Dermis blood vessel endothelial cell (primary cell): Measurements from ENCODE around the gene COX6A2. TPM values are rescaled to one million over a fixed set of nuclear protein-coding genes. Genes with fewer than 3 reads are reported as not detected.

Experiments used
- DNase-seq: peaks from one replicate; pipeline ENCODE4 v3.0.0; 2010
- total RNA-seq: library from RNA; depleted of rRNA; stranded (reverse); fragments of >200 nt; gene quantifications from 2 replicates; pipeline ENCODE4 v1.2.3, GENCODE V29; 2014

The COX6A2 gene
- total RNA-seq: not detected in 2 replicates

DNA sequence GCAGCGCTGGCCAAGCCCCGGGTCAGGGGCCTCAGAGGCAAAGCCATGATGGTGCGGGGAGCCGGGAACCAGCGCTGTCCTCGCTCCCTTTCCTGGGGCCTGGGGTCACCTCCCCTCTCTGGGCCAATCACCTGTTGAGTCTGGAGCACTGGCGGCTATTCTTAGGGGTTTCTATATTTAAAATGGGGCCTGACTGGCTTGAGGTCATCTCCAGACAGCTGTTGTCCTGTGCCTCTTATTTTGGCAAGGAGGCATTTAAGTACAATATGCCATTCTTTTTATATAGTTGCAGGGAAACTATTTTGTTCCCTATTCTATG lies at the start of gene COX6A2:
TSS of gene COX6A2 (minus strand) at position 82 of the 319 bp plus-strand sequence. CDS start at position 47, 35 bp downstream.
- DNase-seq: no peak

- no peak for DNase-seq
Observed at GRCh38 chr16:31477220-31478216, 49.4 kb upstream of the COX6A2 start.

DNA sequence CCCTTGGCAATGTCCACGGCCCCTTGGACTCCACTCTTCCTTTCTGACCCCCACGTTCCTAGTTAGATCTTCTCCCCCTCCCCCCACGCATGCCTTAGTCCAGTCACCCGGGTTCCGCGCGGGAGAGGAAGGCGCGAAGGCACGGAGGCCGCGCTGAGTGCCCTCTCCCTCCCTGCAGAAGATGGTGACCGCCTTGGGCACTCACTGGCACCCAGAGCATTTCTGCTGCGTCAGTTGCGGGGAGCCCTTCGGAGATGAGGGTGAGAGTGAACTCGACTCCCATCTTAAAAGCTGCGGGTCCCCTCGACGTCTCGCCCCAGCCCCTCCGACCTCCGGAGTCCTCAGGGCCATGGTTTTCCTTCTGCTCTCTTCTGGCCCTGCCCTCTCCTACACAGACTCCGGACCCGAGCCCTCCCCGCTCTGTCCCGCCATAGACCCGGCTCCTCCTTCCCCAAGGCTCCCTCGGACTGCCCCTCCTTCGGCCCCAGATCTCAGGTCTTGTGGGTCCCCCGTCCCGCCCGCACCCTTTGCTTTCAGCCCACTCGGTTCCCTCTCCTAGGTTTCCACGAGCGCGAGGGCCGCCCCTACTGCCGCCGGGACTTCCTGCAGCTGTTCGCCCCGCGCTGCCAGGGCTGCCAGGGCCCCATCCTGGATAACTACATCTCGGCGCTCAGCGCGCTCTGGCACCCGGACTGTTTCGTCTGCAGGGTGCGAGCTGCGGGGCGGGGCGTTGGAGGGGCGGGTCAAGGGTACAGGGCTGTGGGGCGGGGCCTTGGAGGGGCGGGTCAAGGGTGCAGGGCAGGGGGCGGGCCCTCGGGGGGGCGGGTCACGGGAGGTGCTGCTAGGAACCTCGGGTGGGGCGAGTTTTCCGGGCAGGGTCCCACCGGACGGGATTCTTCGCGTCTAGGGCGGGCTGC lies 48.4 kb upstream of the COX6A2 start:
- DNase-seq: no peak

DNA sequence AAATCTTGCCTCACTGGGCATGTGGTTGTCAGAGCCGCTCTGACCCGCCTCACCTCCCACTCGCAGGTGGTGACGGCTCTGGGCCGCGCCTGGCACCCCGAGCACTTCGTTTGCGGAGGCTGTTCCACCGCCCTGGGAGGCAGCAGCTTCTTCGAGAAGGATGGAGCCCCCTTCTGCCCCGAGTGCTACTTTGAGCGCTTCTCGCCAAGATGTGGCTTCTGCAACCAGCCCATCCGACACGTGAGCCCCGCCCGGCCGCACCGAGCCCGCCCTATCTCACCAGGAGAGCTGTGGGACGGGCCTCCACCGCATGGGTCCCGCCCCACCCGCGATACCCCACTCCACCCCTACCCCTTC lies 47.8 kb upstream of the COX6A2 start:
- no peak for DNase-seq

DNA sequence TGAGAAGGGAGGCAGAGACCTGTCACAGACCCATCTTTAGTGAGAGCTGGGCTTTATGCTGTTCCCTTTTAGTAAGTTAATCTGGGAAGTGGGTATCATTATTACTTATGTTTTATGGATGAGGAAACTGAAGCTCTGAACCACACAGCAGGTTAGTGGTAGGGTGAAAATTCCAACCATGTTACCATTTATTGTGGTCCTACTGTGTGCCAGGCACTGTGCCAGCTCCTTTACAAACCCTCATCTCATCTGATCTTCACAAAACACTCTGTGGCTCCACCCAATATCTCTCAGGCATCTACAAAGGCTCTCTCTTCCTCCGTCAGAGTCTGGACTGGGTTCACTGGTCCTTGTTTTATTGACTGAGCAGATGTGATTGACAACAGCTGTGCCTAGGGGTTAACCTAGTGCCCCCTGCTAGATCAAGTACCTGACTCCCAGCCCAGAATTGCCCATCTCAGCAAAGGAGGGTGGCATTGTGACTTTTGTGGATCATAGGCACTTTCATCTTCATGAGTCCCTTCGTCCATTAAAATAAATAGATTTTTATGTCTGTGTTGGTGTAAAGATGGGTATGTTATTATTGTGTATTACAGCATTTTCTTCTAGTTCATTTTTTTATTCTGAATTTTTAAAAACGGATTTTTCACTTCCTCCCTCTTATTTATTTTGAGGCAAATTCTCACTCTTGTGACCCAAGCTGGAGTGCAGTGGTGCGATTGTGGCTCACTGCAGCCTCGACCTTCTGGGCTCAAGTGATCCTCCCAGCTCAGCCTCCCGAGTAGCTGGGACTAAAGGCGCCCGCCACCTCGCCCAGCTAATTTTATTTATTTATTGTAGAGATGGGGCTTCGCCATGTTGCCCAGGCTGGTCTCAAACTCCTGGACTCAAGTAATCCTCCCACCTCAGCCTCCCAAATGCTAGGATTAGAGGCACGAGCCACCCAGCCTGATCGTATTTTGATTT lies 46.9 kb upstream of the COX6A2 start:
- DNase-seq: no peak

DNA sequence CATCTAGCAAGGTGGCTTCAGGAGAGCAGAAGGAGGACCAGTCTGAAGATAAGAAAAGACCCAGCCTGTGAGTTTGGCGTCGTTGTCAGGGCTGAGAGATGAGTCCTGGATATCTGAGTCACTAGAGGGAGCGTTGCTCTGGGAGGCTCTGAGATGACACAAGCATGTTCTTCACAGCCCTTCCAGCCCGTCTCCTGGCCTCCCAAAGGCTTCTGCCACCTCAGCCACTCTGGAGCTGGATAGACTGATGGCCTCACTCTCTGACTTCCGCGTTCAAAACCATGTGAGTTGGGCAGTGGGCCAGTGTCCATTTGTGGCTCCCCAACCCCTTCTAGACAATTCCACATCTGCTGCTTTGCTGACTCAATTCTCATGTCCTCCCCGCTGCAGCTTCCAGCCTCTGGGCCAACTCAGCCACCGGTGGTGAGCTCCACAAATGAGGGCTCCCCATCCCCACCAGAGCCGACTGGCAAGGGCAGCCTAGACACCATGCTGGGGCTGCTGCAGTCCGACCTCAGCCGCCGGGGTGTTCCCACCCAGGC lies 46.1 kb upstream of the COX6A2 start:
- no peak for DNase-seq

DNA sequence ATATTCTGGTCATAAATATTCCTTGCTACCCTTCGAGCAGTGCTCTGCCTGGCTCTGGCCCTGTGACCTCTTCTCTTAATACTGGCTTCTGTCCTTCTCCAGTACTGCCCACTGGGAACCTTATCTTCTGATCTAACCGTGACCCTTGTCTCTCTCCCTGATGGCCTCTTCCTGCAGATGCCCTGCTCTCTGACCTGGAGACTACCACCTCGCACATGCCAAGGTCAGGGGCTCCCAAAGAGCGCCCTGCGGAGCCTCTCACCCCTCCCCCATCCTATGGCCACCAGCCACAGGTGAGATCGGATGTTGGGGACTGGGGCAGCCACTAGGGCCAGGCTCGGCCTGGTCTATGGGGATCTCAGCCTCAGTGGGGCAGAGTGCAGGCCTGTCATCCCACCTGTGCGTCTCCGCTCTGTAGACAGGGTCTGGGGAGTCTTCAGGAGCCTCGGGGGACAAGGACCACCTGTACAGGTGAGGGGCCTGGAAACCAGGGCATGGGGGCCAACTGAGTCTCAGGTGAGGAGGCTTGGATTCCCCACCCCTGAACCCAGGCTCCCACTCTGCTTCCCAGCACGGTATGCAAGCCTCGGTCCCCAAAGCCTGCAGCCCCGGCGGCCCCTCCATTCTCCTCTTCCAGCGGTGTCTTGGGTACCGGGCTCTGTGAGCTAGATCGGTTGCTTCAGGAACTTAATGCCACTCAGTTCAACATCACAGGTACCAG lies 45.3 kb upstream of the COX6A2 start:
- no peak for DNase-seq

- peak; percentile 95 for DNase-seq
Observed at GRCh38 chr16:31472709-31473203, 44.6 kb upstream of the COX6A2 start.

GRCh38 chr16:31471875-31472708 lies 43.9 kb upstream of the COX6A2 start, which contains the start of gene TGFB1I1:
TGFB1I1 (plus strand) TSS chr16:31472152; CDS start chr16:31472189, 37 bp downstream.
- DNase-seq: peak; percentile 76

DNA sequence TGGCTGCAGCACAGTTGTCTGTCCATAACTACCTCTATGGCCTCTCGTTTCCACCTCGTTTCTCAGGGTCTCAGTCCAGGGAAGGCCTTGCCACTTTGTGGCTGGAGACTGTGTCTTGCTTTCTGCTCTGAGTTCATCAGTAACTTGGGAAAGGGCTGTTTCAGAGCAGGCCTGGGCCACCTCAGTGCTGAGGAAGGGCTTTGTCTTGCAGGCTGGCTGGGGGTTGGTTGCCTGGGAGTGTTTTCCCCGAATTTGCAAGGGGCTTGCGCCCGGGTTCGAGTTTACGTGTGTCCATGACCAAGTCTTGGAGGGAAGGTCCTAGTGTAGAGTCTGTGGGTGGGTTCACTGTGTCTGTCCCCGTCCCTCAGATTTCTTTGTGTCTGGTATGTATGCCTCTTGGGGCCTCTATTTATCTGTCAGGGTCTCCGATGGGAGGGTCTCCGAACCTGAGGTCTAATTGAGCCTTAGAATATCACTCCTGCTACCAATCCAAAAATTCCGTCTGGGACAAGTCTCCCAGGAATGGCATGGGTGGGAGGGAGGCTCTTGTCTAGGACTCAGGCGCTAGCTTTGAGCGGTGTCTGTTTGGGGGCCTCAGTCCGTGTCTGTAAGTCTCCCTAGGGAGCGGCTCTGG lies 43.2 kb upstream of the COX6A2 start:
- DNase-seq: peak; percentile 22

GRCh38 chr16:31470615-31471014 lies 42.5 kb upstream of the COX6A2 start:
- no peak for DNase-seq

GRCh38 chr16:31467858-31468257 lies 39.7 kb upstream of the COX6A2 start:
- DNase-seq: no peak

- DNase-seq: no peak
Observed at GRCh38 chr16:31467151-31467773, 39.1 kb upstream of the COX6A2 start.

DNA sequence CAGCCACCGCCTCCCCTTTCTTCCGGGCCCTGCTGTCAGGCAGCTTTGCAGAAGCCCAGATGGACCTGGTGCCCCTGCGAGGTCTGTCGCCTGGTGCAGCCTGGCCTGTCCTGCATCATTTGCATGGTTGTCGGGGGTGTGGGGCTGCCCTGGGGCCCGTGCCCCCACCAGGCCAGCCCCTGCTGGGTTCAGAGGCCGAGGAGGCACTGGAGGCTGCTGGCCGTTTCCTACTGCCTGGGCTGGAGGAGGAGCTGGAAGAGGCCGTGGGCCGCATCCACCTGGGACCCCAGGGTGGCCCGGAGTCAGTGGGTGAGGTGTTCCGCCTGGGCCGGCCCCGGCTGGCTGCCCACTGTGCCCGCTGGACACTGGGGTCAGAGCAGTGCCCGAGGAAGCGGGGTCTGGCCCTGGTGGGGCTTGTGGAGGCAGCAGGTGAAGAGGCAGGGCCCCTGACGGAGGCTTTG lies 38.3 kb upstream of the COX6A2 start:
- no peak for DNase-seq

- DNase-seq: no peak
Observed at GRCh38 chr16:31465788-31466370, 37.7 kb upstream of the COX6A2 start.

GRCh38 chr16:31464781-31465260 lies 36.7 kb upstream of the COX6A2 start:
- DNase-seq: no peak

- DNase-seq: no peak
Observed at GRCh38 chr16:31464348-31464769, 36.2 kb upstream of the COX6A2 start.
